NCI-H446 (cell line): ENCODE measurements around the gene WNT10A.

ENCODE experiments used
- DNase-seq, 2 experiments: peaks; one replicate each; lab custom pipeline; 2025; lab: John Stamatoyannopoulos, UW

The WNT10A gene

GRCh38 chr2:218877331-218877730 lies 3.3 kb upstream of the WNT10A start:
- no peak for DNase-seq

- no peak for DNase-seq
These were observed 2.8 kb upstream of the WNT10A start for GRCh38 chr2:218877891-218878290.

GRCh38 chr2:218878486-218878885 lies 2.2 kb upstream of the WNT10A start:
- no peak for DNase-seq

GRCh38 chr2:218878926-218879761 lies 1.5 kb upstream of the WNT10A start:
- DNase-seq: no peak

- DNase-seq: no peak
These were observed 913 bp upstream of the WNT10A start for GRCh38 chr2:218879776-218880101.

GRCh38 chr2:218880859-218881594 lies 375 bp downstream of the WNT10A start:
- no peak for DNase-seq

GRCh38 chr2:218881744-218882460 lies 1.2 kb downstream of the WNT10A start:
- DNase-seq: peak; percentile 18 to 62

GRCh38 chr2:218882461-218882816 lies 1.8 kb downstream of the WNT10A start:
- no peak for DNase-seq

GRCh38 chr2:218882866-218883366 lies 2.3 kb downstream of the WNT10A start:
- no peak for DNase-seq

- DNase-seq: no peak
These were observed 3.1 kb downstream of the WNT10A start for GRCh38 chr2:218883491-218884490.

- DNase-seq: no peak
These were observed 3.9 kb downstream of the WNT10A start for GRCh38 chr2:218884519-218884918.

GRCh38 chr2:218885981-218886947 lies 5.6 kb downstream of the WNT10A start:
- peak in 1 of 2 experiments; percentile 73 for DNase-seq

- DNase-seq: no peak
These were observed 6.4 kb downstream of the WNT10A start for GRCh38 chr2:218887079-218887478.

GRCh38 chr2:218888341-218888740 lies 7.7 kb downstream of the WNT10A start:
- DNase-seq: no peak

GRCh38 chr2:218889937-218890336 lies 9.3 kb downstream of the WNT10A start:
- DNase-seq: no peak

GRCh38 chr2:218890369-218890768 lies 9.7 kb downstream of the WNT10A start:
- DNase-seq: no peak

- no peak for DNase-seq
These were observed 10.9 kb downstream of the WNT10A start for GRCh38 chr2:218891275-218892135.

GRCh38 chr2:218892693-218893348 lies 12.2 kb downstream of the WNT10A start:
- DNase-seq: no peak
